Measurements from ENCODE around the gene CES5A. TPM values are rescaled to one million over a fixed set of nuclear protein-coding genes. Genes with fewer than 3 reads are reported as not detected.
"Not testable (repeated sequence)": the region's sequence is repeated elsewhere in the genome, so short reads cannot be mapped to it uniquely, and the experiment has no call there.

CES5A gene
- total and polyA plus RNA-seq, 2 of the 8 experiments (the other 6 are each of a cell fraction or from before 2014, with no cell fraction given), result not detected

GRCh38 chr16:55835173-55835572 is 40.0 kb downstream of the CES5A start:
- H4K91ac ChIP-seq (replicated peaks; ENCODE audit: insufficient read length, low read length); H3K79me1 ChIP-seq (ENCODE audit: low read depth, low read length); H3K23ac ChIP-seq (ENCODE audit: insufficient read length); H3K4me2 ChIP-seq (ENCODE audit: insufficient read depth in 1 of 2, low read depth in 2 of 2, low read length in 2 of 2); H3K4me1 ChIP-seq (replicated peaks in 1 of 4; ENCODE audit: control insufficient read depth in 3 of 4, insufficient read depth in 4 of 4, low read length in 3 of 4); H3K79me2 ChIP-seq (ENCODE audit: control insufficient read depth in 1 of 2, insufficient read depth in 2 of 2, low read length in 2 of 2); H3K36me3 ChIP-seq (ENCODE audit: control insufficient read depth in 2 of 4, insufficient read depth in 4 of 4, low read length in 3 of 4); H3K27ac ChIP-seq (ENCODE audit: low read depth, low read length); H4K8ac ChIP-seq (ENCODE audit: extremely low read depth, insufficient read depth, low read length); H2BK20ac ChIP-seq (ENCODE audit: low read length); H2BK15ac ChIP-seq (ENCODE audit: low read length); H3K27me3 ChIP-seq (replicated peaks in 1 of 4; ENCODE audit: control insufficient read depth in 3 of 4, extremely low read depth in 1 of 4, insufficient read depth in 3 of 4, low read length in 3 of 4); H3K4me3 ChIP-seq (ENCODE audit: extremely low read depth in 1 of 4, insufficient read depth in 2 of 4, low read depth in 3 of 4, low read length in 4 of 4); DNase-seq (ENCODE audit: low read depth in 1 of 2, low spot score in 2 of 2); POLR2A ChIA-PET (ENCODE audit: partially characterized antibody); H2BK120ac ChIP-seq (replicated peaks; ENCODE audit: low read depth, low read length); H3K23me2 ChIP-seq (ENCODE audit: low read depth, low read length); H2AK5ac ChIP-seq (ENCODE audit: low read depth, low read length); H4K20me1 ChIP-seq (replicated peaks in 1 of 2; ENCODE audit: control insufficient read depth in 1 of 2, insufficient read depth in 2 of 2, low read length in 2 of 2); H3K9me3 ChIP-seq (ENCODE audit: insufficient read depth in 2 of 2, low read depth in 1 of 2, low read length in 1 of 2); H3K18ac ChIP-seq (ENCODE audit: extremely low read depth, low read length); H3K9ac ChIP-seq (replicated peaks in 1 of 4; ENCODE audit: extremely low read depth in 1 of 4, low read depth in 3 of 4, low read length in 3 of 4); H2BK5ac ChIP-seq (ENCODE audit: low read depth, low read length); H3K14ac ChIP-seq (ENCODE audit: insufficient read length); H3K56ac ChIP-seq (replicated peaks; ENCODE audit: insufficient read length, low read depth, low read length); H2AFZ ChIP-seq (ENCODE audit: low read length); H2BK12ac ChIP-seq (ENCODE audit: low read depth, low read length); FAIRE-seq; H4K5ac ChIP-seq (ENCODE audit: insufficient read length, low read depth, low read length); H3K4ac ChIP-seq (replicated peaks; ENCODE audit: insufficient read length, low read depth, low read length): not testable (repeated sequence)
- CTCF ChIA-PET (ENCODE audit: partially characterized antibody), result interaction anchor here (0.9 to 1.3 kb wide), 4 partner anchors 118 to 369 kb away, joined by 3 to 4 read pairs (median 3); no protein-coding TSS in a partner anchor
- 88% methylated on average over 1 of the region's 3 CpGs; no CpG with 5 or more reads in 1 of the 2 experiments for WGBS, 2 experiments (ENCODE audit: extremely low coverage in 1 of 2, insufficient coverage in 1 of 2, insufficient read length in 1 of 2, insufficient replicate concordance in 2 of 2, low coverage in 1 of 2, low lambda C conversion rate in 2 of 2, missing lambda C conversion rate in 1 of 2)

Data from H1 (cell line).